Jurkat, Clone E6-1 (cell line): ENCODE measurements around the gene DPYD.

Source experiments
- DNase-seq: peaks from one replicate; pipeline ENCODE4 v3.0.0-alpha.2; 2011; ENCODE audit warnings: low read depth, low spot score
- H3K4me3 ChIP-seq: 2 replicates; pipeline ENCODE4 v1.5.1; 2011; ENCODE audit warnings: mild to moderate bottlenecking, low read length, control low read depth, moderate library complexity

DPYD gene

GRCh38 chr1:97744977-97745376 lies 175.9 kb downstream of the DPYD start:
- no peak for DNase-seq
- no peak overlapping the region for H3K4me3 ChIP-seq

DNA sequence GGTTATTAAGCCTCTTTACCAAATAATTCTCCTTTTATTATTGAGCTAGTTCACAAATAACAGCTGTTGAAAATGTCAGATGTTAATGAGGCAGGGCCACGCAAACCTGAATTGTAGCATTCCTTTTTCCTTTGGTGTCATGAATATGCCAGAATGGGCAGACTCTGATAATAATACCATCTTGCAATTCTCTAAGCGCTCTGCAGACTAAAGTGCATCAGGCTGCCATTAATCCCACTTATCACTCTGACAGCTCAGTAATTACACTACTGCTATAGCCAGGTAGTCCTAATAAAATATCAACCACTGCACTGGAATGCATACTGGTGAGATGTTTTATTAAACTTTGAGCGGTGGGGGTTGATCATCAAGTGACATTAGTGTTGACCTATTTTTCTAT lies 177.7 kb downstream of the DPYD start:
- no peak for DNase-seq
- H3K4me3 ChIP-seq: no peak overlapping the region

DNA sequence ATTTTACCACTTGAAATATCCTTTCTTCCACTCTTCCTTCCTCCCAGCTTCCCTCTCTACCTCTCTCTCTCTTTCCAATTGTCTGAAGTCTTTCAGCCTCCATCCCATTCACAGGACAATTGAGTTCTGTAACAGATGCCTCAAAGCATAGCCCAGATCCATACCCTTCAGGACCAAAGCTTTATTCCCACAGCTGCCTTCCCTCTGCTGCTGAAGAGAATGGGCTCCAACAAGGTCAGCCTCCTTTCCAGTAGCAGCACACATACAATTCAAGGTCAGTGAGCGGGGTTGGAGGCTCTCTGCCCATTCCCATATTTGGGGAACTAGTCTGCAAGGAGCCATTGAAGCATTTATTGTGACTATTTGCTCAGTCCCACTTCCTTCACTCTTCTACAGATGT lies 179.9 kb downstream of the DPYD start:
- no peak for DNase-seq
- H3K4me3 ChIP-seq: no peak overlapping the region

DNA sequence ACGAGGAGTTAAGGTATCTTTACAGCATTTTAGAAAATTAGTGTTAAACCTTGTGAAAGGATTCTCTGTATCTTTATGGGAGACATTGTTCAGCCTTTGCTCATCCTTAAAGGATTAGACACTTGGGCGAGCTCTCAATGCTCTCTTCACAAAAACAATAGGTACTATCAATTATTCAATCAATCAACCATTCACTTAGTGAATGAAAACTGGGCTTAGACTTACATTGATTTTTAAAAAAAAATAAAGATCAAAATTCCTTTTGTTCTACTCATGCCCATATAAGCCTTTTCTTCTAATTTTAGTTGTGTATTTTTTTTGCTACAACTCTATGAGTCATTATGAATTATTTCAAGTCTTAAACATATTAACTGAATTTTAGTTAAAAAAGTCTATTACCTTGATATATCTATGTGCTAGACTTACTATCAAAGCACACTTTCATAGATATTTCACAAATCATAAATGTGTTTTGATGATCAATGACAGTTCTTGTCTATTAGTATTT lies 181.2 kb downstream of the DPYD start:
- DNase-seq: no peak
- no peak overlapping the region for H3K4me3 ChIP-seq

DNA sequence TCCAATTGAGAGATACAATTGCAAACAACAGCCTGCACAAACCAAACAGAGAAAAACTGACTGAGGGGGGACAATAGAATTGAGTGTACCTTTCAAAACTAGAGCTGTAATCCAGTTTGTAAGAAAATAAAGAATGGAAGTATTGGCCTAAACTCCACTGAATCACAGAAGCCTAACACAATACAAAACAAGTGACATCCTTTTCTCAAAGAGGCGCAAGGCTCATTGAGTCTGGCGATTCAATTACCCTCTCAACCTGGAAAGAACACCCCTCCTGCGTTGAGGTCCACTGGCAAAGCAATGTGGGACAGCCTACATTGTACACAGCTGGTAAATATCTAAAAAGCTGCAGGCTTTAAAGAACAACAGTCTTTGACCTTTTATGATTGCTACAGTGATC lies 182.6 kb downstream of the DPYD start:
- no peak overlapping the region for H3K4me3 ChIP-seq
- no peak for DNase-seq

- H3K4me3 ChIP-seq: no peak overlapping the region
- DNase-seq: no peak
Observed at GRCh38 chr1:97730271-97730670, 190.6 kb downstream of the DPYD start.

DNA sequence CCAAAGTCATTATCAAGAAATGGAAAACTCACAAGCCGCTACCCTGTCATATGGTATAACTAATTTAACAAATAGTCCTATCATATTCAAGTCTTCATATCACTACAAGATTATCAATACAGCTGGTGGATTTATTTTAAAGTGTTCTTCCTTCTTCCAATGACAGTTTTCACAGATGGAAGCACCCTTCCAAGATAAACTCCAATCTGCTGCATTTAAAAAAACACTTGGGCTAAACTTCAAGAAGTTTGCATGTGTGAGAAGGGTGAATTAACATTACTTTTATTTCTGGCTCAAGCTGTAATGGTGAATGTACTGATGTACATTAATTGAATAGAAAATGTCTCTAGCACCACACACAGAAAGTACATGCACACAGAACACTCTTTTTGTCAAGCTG lies 192.4 kb downstream of the DPYD start:
- no peak for DNase-seq
- H3K4me3 ChIP-seq: no peak overlapping the region

DNA sequence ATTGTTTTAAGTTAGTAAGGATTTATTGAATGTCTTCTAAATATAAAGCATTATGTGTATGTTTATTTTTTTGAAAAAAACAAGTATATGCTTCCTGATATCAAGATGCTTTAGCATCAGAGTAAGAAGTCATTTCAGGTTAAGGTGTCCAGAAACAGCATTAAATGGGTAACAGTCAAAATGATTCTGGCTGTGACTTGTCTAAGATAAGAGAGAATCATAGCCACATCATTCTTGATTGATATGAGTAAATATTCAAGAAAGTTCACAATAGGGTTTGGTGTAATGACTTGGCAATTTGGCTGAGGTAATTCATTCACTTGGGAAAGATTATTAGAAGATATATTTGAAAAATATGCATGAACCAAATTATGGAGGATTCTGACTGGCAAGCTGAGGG lies 193.8 kb downstream of the DPYD start:
- no peak overlapping the region for H3K4me3 ChIP-seq

DNA sequence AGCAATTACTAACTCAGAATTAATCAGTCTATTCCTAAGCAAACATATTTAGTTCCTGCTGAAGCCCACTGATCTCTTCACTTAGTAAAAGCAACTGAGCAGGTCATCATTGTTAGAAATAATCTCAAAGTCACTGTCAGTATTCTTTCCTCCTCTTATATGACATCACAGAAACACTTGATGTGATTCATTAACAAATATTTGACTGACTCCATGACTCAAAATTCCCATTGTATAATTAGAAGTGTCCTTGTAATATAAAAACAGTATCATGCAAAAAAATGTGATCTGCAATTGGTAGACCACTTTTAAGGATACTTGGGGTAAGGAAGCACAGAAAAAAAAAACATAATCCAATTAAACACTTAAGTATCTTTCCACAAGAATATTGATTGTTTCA lies 194.4 kb downstream of the DPYD start:
- no peak overlapping the region for H3K4me3 ChIP-seq
- DNase-seq: no peak

More for the DNA sequence above, 193.8 kb downstream of the DPYD start:
- DNase-seq: no peak

DNA sequence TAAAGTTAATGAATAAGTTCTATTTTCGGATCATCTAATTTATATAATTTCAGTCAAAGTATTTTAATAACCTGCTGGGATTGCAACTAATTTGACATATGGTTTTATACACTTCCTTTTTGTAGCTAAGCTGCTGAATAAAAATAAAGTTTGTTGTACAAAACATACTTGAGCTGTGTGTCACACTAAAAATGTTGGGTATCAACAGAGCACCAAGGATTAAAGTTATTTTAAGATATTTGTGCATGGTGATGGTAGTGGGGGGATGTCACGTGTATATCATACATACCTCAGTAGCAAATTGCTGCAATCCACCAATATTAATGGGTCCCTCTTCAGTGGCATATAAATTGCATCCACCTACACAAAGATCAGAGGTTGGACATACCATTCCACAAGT lies 199.6 kb downstream of the DPYD start:
- DNase-seq: no peak

DNA sequence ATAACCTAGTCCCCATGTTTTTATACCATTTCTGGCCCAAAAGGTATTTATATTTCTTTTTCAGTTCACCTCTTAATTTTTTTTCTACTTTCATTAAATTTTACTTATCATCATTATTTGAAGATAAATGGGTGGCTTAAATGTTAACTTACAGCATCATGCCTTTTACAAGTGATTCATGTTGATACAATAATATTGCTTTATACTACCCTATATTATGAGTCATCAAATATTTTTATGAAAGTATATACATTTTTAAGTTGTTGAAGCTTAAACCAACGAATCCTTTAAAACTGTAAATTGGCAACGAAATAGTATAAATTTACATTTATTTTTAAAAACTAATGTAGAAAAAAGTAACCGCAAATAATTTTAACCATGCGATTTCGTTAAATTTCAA lies 207.9 kb downstream of the DPYD start:
- no peak for DNase-seq
- no peak overlapping the region for H3K4me3 ChIP-seq

More for the DNA sequence above, 199.6 kb downstream of the DPYD start:
- H3K4me3 ChIP-seq: no peak overlapping the region

DNA sequence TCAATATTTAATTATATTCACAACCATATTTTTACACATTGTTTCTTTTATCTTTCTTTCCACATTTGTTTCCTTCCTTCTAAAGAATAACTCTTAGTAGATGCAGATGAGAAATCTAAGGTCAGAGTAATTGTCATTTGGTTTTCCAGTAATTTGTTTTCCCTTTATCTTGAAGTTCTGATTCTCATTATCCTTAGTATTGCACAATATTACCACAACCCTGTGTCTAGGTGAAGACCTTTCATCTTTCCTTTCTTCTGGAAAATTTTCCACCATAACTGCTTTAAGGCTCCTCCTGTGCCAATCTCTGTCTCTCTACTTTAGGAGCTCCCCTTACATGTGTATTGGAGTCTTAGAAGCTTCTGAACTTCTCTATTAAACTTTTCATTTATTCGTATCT lies 209.0 kb downstream of the DPYD start:
- H3K4me3 ChIP-seq: no peak overlapping the region
- no peak for DNase-seq

DNA sequence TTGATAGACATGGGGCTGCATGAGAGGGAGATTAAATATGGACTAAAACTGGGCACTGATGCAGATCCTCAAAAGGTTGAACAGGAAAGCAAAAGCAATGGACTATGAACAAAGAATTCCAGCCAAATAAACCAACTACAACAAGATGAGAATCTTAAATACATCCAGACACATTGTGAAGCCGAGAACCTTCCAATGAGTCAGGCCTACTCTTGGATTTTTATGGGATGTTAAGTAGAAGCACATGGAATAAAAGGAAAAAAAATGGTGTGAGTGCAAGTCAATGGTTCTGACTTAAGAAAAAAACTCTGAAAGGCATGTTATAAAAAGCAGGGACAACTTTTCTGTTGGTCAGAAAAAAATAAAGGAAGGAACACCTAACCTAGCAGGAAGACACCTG lies 227.2 kb downstream of the DPYD start:
- no peak overlapping the region for H3K4me3 ChIP-seq
- no peak for DNase-seq

DNA sequence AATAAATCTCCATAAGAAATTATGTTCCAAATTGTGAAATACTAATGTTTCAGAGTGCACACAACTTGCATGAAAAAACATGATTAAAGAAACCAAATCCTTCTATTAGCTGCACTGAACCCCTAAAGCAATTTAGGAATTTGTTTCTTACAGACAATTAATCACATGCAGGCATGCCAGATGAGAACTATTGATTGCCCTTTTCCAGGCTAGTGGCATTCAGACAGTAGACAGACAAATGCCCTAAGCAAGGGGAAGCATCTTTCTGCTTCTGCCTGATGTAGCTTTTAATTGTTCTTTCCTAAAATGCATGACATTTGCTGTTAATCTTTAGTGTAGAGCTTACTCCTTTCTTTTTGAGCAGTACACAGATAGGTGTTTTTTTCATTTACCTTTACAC lies 229.5 kb downstream of the DPYD start:
- no peak for DNase-seq

GRCh38 chr1:97685360-97685759 lies 235.5 kb downstream of the DPYD start:
- no peak overlapping the region for H3K4me3 ChIP-seq
- DNase-seq: no peak

More for the DNA sequence above, 229.5 kb downstream of the DPYD start:
- no peak overlapping the region for H3K4me3 ChIP-seq

DNA sequence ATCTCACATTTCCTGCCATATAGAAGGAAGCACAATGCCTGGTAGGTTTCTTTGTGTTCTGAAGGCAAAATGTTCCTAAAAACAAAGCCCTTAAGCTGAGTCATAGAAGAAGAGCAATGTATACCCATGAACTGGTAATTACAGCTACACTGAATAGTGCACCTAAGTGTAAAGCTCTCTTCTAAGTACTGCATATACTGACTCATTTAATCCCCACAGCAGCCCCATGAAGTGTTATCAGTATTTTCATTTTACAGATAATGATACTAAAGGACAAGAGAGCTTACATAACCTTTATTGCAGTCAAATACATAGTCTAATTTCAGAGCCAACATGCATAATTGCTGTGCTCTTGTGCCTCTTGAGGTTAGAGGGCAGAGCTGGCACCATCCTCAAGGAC lies 239.9 kb downstream of the DPYD start:
- no peak overlapping the region for H3K4me3 ChIP-seq
- no peak for DNase-seq

DNA sequence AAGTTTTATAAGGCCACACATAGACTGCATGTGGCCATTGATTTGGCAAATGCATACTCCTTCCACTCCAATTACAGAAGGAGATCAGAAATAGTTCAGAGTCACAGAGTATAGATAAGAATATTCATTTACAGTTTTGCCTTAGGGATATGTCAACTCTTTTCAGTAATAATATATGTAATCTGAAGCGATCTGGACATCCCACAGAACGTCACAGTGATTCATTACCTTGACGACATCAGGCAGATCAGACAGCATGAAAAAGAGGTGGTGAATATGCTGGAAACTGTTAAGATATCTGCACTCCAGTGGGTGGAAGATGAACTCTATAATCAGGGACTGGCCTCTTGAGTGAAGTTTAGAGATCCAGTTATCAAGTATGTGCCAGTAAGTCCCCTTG lies 240.4 kb downstream of the DPYD start:
- H3K4me3 ChIP-seq: no peak overlapping the region
- no peak for DNase-seq

- H3K4me3 ChIP-seq: no peak overlapping the region
- DNase-seq: no peak
Observed at GRCh38 chr1:97677702-97678101, 243.1 kb downstream of the DPYD start.

GRCh38 chr1:97674517-97674916 lies 246.3 kb downstream of the DPYD start:
- DNase-seq: no peak
- no peak overlapping the region for H3K4me3 ChIP-seq

DNA sequence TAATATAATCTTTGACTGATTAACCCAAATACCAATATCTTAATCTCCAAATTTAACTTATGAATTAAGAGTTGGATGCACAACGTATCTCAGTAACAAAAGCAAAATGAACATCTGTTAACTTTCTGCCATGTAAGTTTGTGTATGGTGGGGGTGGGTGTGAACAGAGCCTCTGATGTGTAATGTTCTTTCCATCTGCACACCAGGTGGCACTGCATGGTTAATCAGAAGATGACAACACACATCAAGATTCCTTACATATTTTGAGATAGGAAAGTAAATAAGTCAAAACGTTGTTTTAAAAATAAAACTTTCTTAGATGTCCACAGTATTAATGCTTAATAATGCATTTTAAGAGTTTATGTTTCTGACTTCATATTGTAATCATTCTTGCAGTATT lies 251.9 kb downstream of the DPYD start:
- DNase-seq: peak; percentile 49
- no peak overlapping the region for H3K4me3 ChIP-seq

- no peak for DNase-seq
- no peak overlapping the region for H3K4me3 ChIP-seq
Observed at GRCh38 chr1:97660431-97661105, 260.3 kb downstream of the DPYD start.
